ENCODE measurements around the gene PEX12. TPM values are rescaled to one million over a fixed set of nuclear protein-coding genes. Genes with fewer than 3 reads are reported as not detected.

PEX12 gene
- 6.1 and 8.8 TPM in 2 replicates for total RNA-seq (ENCODE audit: low replicate concordance)

- peak within 1 kb of the TSS; percentile 94 for H3K4me3 ChIP-seq (ENCODE audit: low read depth, low read length)
- TF ChIP-seq CTCF (IDR thresholded peaks at IDR 0.05; ENCODE audit: insufficient read depth, low read length), result no peak
- DNase-seq (ENCODE audit: low read depth), result peak; percentile 84
Measured at GRCh38 chr17:35578197-35578928, at the start of gene PEX12. Gene PEX12, minus strand, starts transcription at chr17:35578571. Its CDS starts 550 bp downstream, at chr17:35578021.

GRCh38 chr17:35627417-35627816 lies 49.0 kb upstream of the PEX12 start:
- no peak for DNase-seq (ENCODE audit: low read depth)
- H3K4me3 ChIP-seq (ENCODE audit: low read depth, low read length), result no peak overlapping the region
- no peak for TF ChIP-seq CTCF (IDR thresholded peaks at IDR 0.05; ENCODE audit: insufficient read depth, low read length)

DNA sequence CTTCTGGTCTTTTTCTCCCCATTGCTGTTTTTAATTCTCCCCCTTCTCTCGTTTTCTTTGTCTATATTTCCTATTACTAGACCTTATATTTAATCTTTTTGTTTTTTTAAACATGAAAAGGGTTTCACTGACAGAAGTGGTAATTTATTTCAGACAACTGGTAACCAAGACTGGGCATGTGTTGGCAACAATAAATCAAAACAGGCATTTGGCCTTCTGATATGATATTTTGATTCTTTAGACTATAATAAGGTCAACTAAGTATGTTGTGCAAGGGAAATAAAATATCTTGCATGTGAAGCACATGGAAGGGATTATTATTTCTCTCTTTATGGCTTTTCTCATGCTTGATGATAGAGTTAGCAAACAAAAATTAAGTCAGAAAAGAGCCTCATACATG lies 43.4 kb upstream of the PEX12 start:
- DNase-seq (ENCODE audit: low read depth), result no peak
- no peak for TF ChIP-seq CTCF (IDR thresholded peaks at IDR 0.05; ENCODE audit: insufficient read depth, low read length)
- no peak overlapping the region for H3K4me3 ChIP-seq (ENCODE audit: low read depth, low read length)

- no peak for TF ChIP-seq CTCF (IDR thresholded peaks at IDR 0.05; ENCODE audit: insufficient read depth, low read length)
- no peak for DNase-seq (ENCODE audit: low read depth)
- H3K4me3 ChIP-seq (ENCODE audit: low read depth, low read length), result no peak overlapping the region
Measured at GRCh38 chr17:35618628-35619027, 40.3 kb upstream of the PEX12 start.

GRCh38 chr17:35617505-35617904 lies 39.1 kb upstream of the PEX12 start:
- H3K4me3 ChIP-seq (ENCODE audit: low read depth, low read length), result no peak overlapping the region
- no peak for DNase-seq (ENCODE audit: low read depth)
- no peak for TF ChIP-seq CTCF (IDR thresholded peaks at IDR 0.05; ENCODE audit: insufficient read depth, low read length)

- no peak for TF ChIP-seq CTCF (IDR thresholded peaks at IDR 0.05; ENCODE audit: insufficient read depth, low read length)
- H3K4me3 ChIP-seq (ENCODE audit: low read depth, low read length), result no peak overlapping the region
- no peak for DNase-seq (ENCODE audit: low read depth)
Measured at GRCh38 chr17:35616536-35616935, 38.2 kb upstream of the PEX12 start.

DNA sequence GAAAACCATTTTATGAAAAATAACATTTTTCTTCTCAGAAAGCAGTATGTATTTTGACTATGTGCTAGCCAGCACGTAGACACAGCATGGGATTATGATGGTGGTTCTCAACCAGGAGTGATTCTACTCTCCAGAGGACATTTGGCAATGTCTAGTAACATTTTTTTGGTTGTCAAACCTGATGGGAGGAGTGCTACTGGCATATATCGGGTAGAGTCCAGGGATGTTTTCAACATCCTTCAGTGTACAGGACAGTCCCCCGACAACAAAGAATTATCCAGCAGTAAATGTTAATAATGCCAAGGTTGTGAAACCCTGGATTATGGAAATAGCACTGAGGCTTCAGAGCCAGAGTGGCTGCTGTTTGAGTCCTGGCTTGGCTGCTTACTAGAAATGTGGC lies 36.4 kb upstream of the PEX12 start:
- no peak overlapping the region for H3K4me3 ChIP-seq (ENCODE audit: low read depth, low read length)
- DNase-seq (ENCODE audit: low read depth), result no peak
- TF ChIP-seq CTCF (IDR thresholded peaks at IDR 0.05; ENCODE audit: insufficient read depth, low read length), result no peak
